Muscle of leg (tissue), 16 donors: ENCODE results near the gene OXTR. TPM values are rescaled to one million over a fixed set of nuclear protein-coding genes. Genes with fewer than 3 reads are reported as not detected.
A peak's percentile ranks its signal among the peaks of the same experiment; 100 is the strongest.

Experiments used
- DNase-seq: peaks from one replicate; pipeline ENCODE4 v3.0.0; 2013
- H3K27ac ChIP-seq: one replicate; pipeline ENCODE4 v1.5.1; 2013; ENCODE audit warnings: mild to moderate bottlenecking, low read length, control low read depth
- H3K27me3 ChIP-seq: one replicate; pipeline ENCODE4 v1.6.1; 2013; ENCODE audit warnings: low read length; ENCODE audit not compliant: control insufficient read depth, insufficient read depth
- H3K36me3 ChIP-seq: one replicate; pipeline ENCODE4 v1.6.1; 2013; ENCODE audit warnings: low read length; ENCODE audit not compliant: control insufficient read depth, insufficient read depth
- H3K4me1 ChIP-seq: one replicate; pipeline ENCODE4 v1.6.1; 2013; ENCODE audit warnings: low read length; ENCODE audit not compliant: control insufficient read depth, insufficient read depth
- H3K4me3 ChIP-seq: one replicate; pipeline ENCODE4 v1.5.1; 2013; ENCODE audit warnings: low read length, control low read depth
- H3K9me3 ChIP-seq: replicated peaks from 2 replicates; pipeline ENCODE4 v1.6.1; 2013; ENCODE audit warnings: low read depth, low read length; ENCODE audit not compliant: control insufficient read depth
- WGBS: methylation state at CpG from one replicate; pipeline ENCODE4 v1.1.5; 2013; ENCODE audit warnings: missing lambda C conversion rate; ENCODE audit not compliant: insufficient coverage; 5-methylcytosine and 5-hydroxymethylcytosine counted together
- long read RNA-seq, 11 donors: transcript quantifications; one replicate each; lab custom pipeline, GENCODE V29; 2026
- polyA plus RNA-seq, 8 donors: library from polyadenylated mRNA; unstranded; fragments of 120-200 nt; gene quantifications; one replicate each; pipeline versions ENCODE4 v1.2.1 to v1.2.3, GENCODE V29; 2013; ENCODE audit warnings: inconsistent platforms in 1 of 8, low replicate concordance in 1 of 8; ENCODE audit not compliant: insufficient read length in 8 of 8, insufficient read depth in 1 of 8
- total RNA-seq: library from RNA; stranded (reverse); fragments of 120-200 nt; gene quantifications from one replicate; pipeline ENCODE4 v1.2.4, GENCODE V29; 2013

OXTR gene
- total RNA-seq = 0.53 TPM
- polyA plus RNA-seq = 10 to 100 TPM in 1 of 8 donors, 1 to 10 TPM in 7; 5.8 to 11.0 (median 7.0) TPM
- long read RNA-seq, donor 1 = 0 reads
- long read RNA-seq, donor 2 = 0 reads
- long read RNA-seq, donor 3 = 0 reads
- long read RNA-seq, donor 4 = 0 reads
- long read RNA-seq, donor 5 = 0 reads
- long read RNA-seq, donor 6 = 0 reads
- long read RNA-seq, donor 7 = 0 reads
- long read RNA-seq, donor 8 = 0 reads
- long read RNA-seq, donor 9 = 0 reads
- long read RNA-seq, donor 10 = 0 reads
- long read RNA-seq, donor 11 = 0 reads

- Histone ChIP-seq H3K4me1 (peaks cover 31% of the 10 kb centered on the region), H3K27me3 (peaks cover 49% of the 10 kb centered on the region), H3K27ac (no peak within 1 kb of the TSS), H3K9me3 (no peaks in the 10 kb centered on the region), H3K4me3 (peak within 1 kb of the TSS; percentile 35), H3K36me3 (no peaks in the 10 kb centered on the region)
- peak; percentile 72 for DNase-seq
- WGBS = 4% methylated on average over 48 of the region's 53 CpGs
Observed at GRCh38 chr3:8769088-8769822, at the start of gene OXTR. Gene OXTR (minus strand): TSS chr3:8769613. CDS start chr3:8768187, 1,426 bp downstream.

GRCh38 chr3:8817486-8817885 is 48.1 kb upstream of the OXTR start:
- DNase-seq = no peak
- 86% methylated on average over 1 of the region's 2 CpGs for WGBS
- peaks cover 2% of the 10 kb centered on the region for H3K27me3 ChIP-seq
- H3K4me3 ChIP-seq = no peak overlapping the region
- peaks cover 21% of the 10 kb centered on the region for H3K9me3 ChIP-seq
- no peak overlapping the region for H3K27ac ChIP-seq
- H3K4me1 ChIP-seq = no peaks in the 10 kb centered on the region
- H3K36me3 ChIP-seq = no peaks in the 10 kb centered on the region

DNA sequence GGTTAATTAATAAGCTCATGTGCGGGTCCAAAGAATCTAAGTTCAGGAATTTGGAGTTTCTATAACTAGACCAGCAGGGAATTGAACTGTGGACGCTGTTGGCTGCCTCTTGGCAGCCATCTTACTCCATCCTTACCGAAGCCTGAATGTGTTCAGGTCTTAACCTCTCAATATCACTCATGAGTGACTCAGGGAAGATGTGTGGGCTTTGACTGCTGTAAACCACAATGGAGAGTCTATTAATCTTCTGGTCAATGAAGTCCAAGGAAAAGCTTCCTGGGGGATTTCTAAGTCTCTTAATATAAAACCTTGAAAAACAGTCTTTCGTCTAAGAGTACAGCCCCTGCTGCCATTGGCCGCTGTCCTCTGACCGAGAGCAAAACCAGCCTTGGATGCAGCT is 46.7 kb upstream of the OXTR start:
- H3K4me1 ChIP-seq = no peaks in the 10 kb centered on the region
- H3K27ac ChIP-seq = no peak overlapping the region
- DNase-seq = no peak
- peaks cover 21% of the 10 kb centered on the region for H3K9me3 ChIP-seq
- no peaks in the 10 kb centered on the region for H3K36me3 ChIP-seq
- no peak overlapping the region for H3K4me3 ChIP-seq
- peaks cover 2% of the 10 kb centered on the region for H3K27me3 ChIP-seq
- WGBS = 94% methylated on average over 2 of the region's 6 CpGs

GRCh38 chr3:8813411-8813810 is 44.0 kb upstream of the OXTR start:
- H3K9me3 ChIP-seq = peaks cover 9% of the 10 kb centered on the region
- no peaks in the 10 kb centered on the region for H3K4me1 ChIP-seq
- WGBS = 60% methylated on average over 1 of the region's 1 CpG
- H3K27ac ChIP-seq = no peak overlapping the region
- H3K27me3 ChIP-seq = peaks cover 2% of the 10 kb centered on the region
- H3K4me3 ChIP-seq = no peak overlapping the region
- no peak for DNase-seq
- no peaks in the 10 kb centered on the region for H3K36me3 ChIP-seq

DNA sequence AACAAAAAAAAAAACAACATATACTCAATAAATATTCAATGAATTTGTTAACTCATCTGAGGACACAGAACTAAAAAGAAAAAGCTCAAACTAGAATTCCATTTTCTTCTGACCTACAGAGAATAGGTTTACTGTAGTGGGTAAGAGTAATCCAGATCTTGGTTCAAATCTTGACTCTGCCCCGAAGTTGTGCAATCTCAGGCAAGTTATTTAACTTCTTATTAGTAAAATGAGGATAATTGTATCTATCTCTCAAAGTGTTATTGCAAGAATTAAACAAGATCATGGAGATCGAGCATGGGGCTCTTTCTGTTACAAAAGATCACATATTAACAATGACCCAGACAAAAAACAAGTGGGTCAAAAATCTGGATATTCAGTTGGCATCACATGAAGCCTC is 41.1 kb upstream of the OXTR start:
- Histone ChIP-seq H3K27me3 (peaks cover 2% of the 10 kb centered on the region), H3K9me3 (peaks cover 4% of the 10 kb centered on the region)
- no CpG with 5 or more reads among the region's 2 CpGs for WGBS

DNA sequence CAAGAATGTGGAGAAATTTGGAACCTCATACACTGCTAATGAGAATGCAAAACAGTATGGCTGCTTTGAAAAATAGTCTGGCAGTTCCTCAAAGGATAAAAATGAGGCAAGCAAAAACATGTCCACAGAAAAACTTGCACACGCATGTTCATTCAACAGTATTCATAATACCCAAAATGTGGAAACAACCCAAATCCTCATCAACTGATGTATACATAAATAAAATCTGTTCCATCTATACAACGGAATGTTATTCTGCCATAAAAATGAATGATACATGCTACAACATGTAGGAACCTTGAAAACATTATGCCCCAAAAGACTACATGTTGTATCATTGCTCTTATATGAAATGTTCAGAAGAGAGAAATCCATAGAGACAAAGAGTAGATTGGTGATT is 36.4 kb upstream of the OXTR start:
- no CpG with 5 or more reads among the region's 2 CpGs for WGBS
- Histone ChIP-seq H3K9me3 (peaks cover 2% of the 10 kb centered on the region), H3K4me1 (no peaks in the 10 kb centered on the region), H3K27me3 (no peaks in the 10 kb centered on the region), H3K4me3 (no peak overlapping the region), H3K27ac (no peak overlapping the region), H3K36me3 (no peaks in the 10 kb centered on the region)
- DNase-seq = no peak

More for the DNA sequence above, 41.1 kb upstream of the OXTR start:
- Histone ChIP-seq H3K4me1 (no peaks in the 10 kb centered on the region), H3K36me3 (no peaks in the 10 kb centered on the region), H3K27ac (no peak overlapping the region), H3K4me3 (no peak overlapping the region)
- DNase-seq = no peak

DNA sequence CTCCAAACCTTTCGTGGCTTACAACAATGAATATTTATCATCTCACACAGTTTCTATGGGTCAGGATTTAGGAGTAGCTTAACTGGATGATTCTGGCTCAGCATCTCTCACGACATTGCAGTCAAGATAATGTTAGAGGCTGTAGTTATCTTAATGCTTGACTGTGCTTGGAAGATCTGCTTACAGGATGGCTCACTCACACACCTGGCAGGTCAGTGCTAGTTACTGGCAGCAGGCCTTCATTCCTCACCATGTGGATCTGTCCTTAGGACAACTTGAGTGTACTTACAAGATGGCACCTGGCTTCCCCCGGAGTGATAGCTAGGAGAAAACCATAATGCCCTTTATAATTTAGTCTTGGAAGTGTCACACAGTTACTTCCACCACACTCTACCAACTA is 32.8 kb upstream of the OXTR start:
- peaks cover 8% of the 10 kb centered on the region for H3K9me3 ChIP-seq
- no peak overlapping the region for H3K27ac ChIP-seq
- no peaks in the 10 kb centered on the region for H3K27me3 ChIP-seq
- H3K4me3 ChIP-seq = no peak overlapping the region
- no peaks in the 10 kb centered on the region for H3K36me3 ChIP-seq
- DNase-seq = no peak
- no peaks in the 10 kb centered on the region for H3K4me1 ChIP-seq
- WGBS = no CpG with 5 or more reads among the region's 3 CpGs

DNA sequence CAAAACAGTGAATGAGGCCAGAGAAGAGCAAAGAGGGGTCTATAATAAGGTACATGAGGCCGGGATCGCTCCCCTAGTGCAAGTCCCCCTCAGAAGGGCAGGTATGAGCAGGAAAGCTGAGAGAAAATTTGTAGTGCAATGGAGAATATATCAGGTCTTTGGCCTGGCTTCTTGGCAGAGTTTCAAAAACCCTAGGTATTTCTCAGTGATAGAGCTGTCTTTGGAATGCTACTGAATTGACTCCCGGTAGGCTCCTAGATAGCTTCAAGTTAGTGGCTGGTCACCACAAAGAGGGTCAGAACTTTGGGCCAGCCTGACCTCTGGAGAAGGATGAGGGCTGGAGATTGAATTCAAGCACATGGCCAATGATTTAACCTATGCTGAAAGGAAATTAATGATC is 30.6 kb upstream of the OXTR start:
- Histone ChIP-seq H3K36me3 (no peaks in the 10 kb centered on the region), H3K27me3 (no peaks in the 10 kb centered on the region), H3K9me3 (peaks cover 8% of the 10 kb centered on the region), H3K4me3 (no peak overlapping the region), H3K4me1 (no peaks in the 10 kb centered on the region), H3K27ac (no peak overlapping the region)
- DNase-seq = no peak
- WGBS = 75% methylated on average over 1 of the region's 3 CpGs

DNA sequence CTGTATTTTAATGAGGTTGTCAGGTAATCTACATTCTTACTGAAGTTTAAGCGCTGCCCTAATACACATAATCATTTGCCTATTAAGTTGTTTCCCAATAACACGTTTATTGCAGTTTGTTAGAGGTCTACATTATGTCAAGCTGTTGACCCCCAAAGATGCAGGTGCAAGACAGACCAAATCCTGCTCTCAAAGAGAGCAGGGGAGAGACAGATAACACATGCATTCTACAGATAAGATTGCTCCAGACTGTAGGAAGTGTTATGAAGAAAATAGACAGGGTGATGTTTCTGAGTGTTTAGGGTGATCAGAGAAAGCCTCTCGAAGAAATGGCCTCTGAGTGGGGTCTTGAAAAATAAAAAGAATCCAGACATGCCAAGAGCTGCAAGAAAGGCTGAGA is 24.8 kb upstream of the OXTR start:
- no peak overlapping the region for H3K4me3 ChIP-seq
- DNase-seq = no peak
- 93% methylated on average over 2 of the region's 3 CpGs for WGBS
- H3K27me3 ChIP-seq = no peaks in the 10 kb centered on the region
- H3K36me3 ChIP-seq = no peaks in the 10 kb centered on the region
- no peak overlapping the region for H3K27ac ChIP-seq
- no peaks in the 10 kb centered on the region for H3K9me3 ChIP-seq
- no peaks in the 10 kb centered on the region for H3K4me1 ChIP-seq

DNA sequence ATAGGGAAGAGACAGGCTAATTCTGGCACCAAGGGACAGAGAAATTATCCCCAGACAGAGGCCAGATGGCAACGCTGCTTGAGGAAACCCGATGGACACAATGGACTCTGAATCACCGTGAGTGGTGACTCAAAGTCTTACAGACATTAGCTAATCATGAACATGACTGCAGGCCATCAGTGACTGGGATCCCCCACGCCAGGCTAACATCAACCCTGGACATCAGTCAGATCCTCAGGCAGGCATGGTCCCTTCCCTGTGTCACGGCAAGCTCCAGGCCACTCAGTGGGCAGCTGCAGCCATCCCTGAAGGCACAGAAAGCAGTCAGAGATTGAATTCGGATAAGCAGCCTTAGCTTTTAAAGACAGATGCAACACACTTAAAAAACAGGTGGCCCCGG is 23.8 kb upstream of the OXTR start:
- no peaks in the 10 kb centered on the region for H3K9me3 ChIP-seq
- H3K27ac ChIP-seq = no peak overlapping the region
- H3K36me3 ChIP-seq = no peaks in the 10 kb centered on the region
- no peak overlapping the region for H3K4me3 ChIP-seq
- H3K4me1 ChIP-seq = no peaks in the 10 kb centered on the region
- WGBS = 85% methylated on average over 7 of the region's 7 CpGs
- DNase-seq = no peak
- H3K27me3 ChIP-seq = no peaks in the 10 kb centered on the region
